HG03469 (cell line): ENCODE measurements around the gene GNAT1.

ENCODE experiments used
- ATAC-seq: cut with Tn5 transposase; IDR thresholded peaks from one replicate; pipeline ENCODE4 v1.9.1; 2021; ENCODE audit warnings: mild to moderate bottlenecking, moderate library complexity, moderate number of reproducible peaks; ENCODE audit not compliant: unreplicated experiment

GNAT1 gene

GRCh38 chr3:50162034-50162883 is 29.2 kb upstream of the GNAT1 start:
- no peak for ATAC-seq

- ATAC-seq = no peak
Observed at GRCh38 chr3:50163572-50164455, 27.6 kb upstream of the GNAT1 start.

- ATAC-seq = no peak
Observed at GRCh38 chr3:50164481-50164880, 26.9 kb upstream of the GNAT1 start.

GRCh38 chr3:50164984-50165909 is 26.2 kb upstream of the GNAT1 start:
- no peak for ATAC-seq

- ATAC-seq = no peak
Observed at GRCh38 chr3:50165910-50166538, 25.4 kb upstream of the GNAT1 start.

GRCh38 chr3:50166620-50167019 is 24.8 kb upstream of the GNAT1 start:
- no peak for ATAC-seq

- ATAC-seq = no peak
Observed at GRCh38 chr3:50167069-50167840, 24.2 kb upstream of the GNAT1 start.

- no peak for ATAC-seq
Observed at GRCh38 chr3:50167841-50168209, 23.6 kb upstream of the GNAT1 start.

GRCh38 chr3:50168388-50168787 is 23.0 kb upstream of the GNAT1 start:
- no peak for ATAC-seq

- ATAC-seq = no peak
Observed at GRCh38 chr3:50168791-50169190, 22.6 kb upstream of the GNAT1 start.

- no peak for ATAC-seq
Observed at GRCh38 chr3:50169232-50169832, 22.1 kb upstream of the GNAT1 start.

- ATAC-seq = no peak
Observed at GRCh38 chr3:50169858-50170257, 21.6 kb upstream of the GNAT1 start.

- ATAC-seq = no peak
Observed at GRCh38 chr3:50170689-50171088, 20.7 kb upstream of the GNAT1 start.

GRCh38 chr3:50171540-50172301 is 19.7 kb upstream of the GNAT1 start:
- ATAC-seq = no peak

- ATAC-seq = no peak
Observed at GRCh38 chr3:50172626-50173220, 18.7 kb upstream of the GNAT1 start.

GRCh38 chr3:50173685-50174516 is 17.5 kb upstream of the GNAT1 start:
- no peak for ATAC-seq

- ATAC-seq = no peak
Observed at GRCh38 chr3:50174517-50174895, 16.9 kb upstream of the GNAT1 start.
